ENCODE results near the gene IL1B. TPM values are rescaled to one million over a fixed set of nuclear protein-coding genes. Genes with fewer than 3 reads are reported as not detected.

The IL1B gene
- total and polyA plus RNA-seq, 2 donors (not counting 3 experiments of a cell fraction or from before 2014, with no cell fraction given) = 0.25 TPM; not detected in 1

DNA sequence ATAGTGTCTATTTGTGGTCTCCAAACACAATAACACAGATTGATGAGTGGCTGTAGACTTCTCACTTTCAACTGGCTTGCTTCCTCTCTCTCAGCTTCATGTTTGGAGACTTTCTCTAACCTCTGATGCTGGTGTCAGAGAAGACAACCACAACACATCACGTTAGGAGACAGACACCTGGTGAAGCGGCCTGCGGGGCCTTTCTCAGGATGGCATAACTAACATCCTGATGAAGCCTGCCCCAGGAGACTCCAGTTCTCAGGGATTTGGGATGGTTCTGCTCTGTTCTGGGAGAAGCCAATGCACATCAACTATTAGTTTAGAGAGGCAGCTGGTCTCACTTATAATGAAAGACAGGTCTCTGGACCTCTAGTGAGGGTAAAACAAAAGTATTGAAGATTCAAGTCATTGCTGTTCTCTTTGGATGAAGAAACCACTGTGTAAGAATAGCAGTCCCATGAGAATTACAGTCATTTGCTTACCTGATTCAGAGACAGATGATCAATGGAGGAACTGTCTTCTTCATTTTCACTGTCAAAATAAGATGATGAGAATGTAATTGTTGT is 54.3 kb downstream of the IL1B start:
- no peaks in the 10 kb centered on the region for H4K20me1 ChIP-seq (replicated peaks; ENCODE audit: control insufficient read depth, extremely low read depth, insufficient read depth, low read length)
- BruUV-seq (replicated peaks) = no TSS peak
- TF ChIP-seq, protein P1, sequence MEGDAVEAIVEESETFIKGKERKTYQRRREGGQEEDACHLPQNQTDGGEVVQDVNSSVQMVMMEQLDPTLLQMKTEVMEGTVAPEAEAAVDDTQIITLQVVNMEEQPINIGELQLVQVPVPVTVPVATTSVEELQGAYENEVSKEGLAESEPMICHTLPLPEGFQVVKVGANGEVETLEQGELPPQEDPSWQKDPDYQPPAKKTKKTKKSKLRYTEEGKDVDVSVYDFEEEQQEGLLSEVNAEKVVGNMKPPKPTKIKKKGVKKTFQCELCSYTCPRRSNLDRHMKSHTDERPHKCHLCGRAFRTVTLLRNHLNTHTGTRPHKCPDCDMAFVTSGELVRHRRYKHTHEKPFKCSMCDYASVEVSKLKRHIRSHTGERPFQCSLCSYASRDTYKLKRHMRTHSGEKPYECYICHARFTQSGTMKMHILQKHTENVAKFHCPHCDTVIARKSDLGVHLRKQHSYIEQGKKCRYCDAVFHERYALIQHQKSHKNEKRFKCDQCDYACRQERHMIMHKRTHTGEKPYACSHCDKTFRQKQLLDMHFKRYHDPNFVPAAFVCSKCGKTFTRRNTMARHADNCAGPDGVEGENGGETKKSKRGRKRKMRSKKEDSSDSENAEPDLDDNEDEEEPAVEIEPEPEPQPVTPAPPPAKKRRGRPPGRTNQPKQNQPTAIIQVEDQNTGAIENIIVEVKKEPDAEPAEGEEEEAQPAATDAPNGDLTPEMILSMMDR (IDR thresholded peaks at IDR 0.05; ENCODE audit: extremely low read depth in 1 of 2, insufficient read depth in 1 of 2, low read depth in 1 of 2, low read length in 2 of 2) = no peak
- TF ChIP-seq POLR2A (IDR thresholded peaks at IDR 0.05; ENCODE audit: low read depth, low read length) = no peak
- TF ChIP-seq EZH2 (IDR thresholded peaks at IDR 0.05; ENCODE audit: borderline replicate concordance, low read depth, low read length, severe bottlenecking) = no peak
- TF ChIP-seq JUN (IDR thresholded peaks at IDR 0.05; ENCODE audit: borderline replicate concordance, insufficient read depth, insufficient read length, low read depth) = no peak
- TF ChIP-seq FOS (IDR thresholded peaks at IDR 0.05; ENCODE audit: borderline replicate concordance, insufficient read depth, low read length) = no peak
- no peak for TF ChIP-seq GATA2 (IDR thresholded peaks at IDR 0.05; ENCODE audit: insufficient read depth, insufficient read length, low read depth, low read length)
- TF ChIP-seq MYC (IDR thresholded peaks at IDR 0.05; ENCODE audit: low read depth, low read length) = no peak
- TF ChIP-seq, protein P2, sequence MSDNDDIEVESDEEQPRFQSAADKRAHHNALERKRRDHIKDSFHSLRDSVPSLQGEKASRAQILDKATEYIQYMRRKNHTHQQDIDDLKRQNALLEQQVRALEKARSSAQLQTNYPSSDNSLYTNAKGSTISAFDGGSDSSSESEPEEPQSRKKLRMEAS (IDR thresholded peaks at IDR 0.05; ENCODE audit: insufficient read depth, insufficient read length) = no peak
- no peak for TF ChIP-seq POLR2AphosphoS5 (IDR thresholded peaks at IDR 0.05; ENCODE audit: insufficient read depth, low read depth, low read length)
- POLR2A ChIA-PET = no interaction called here
- H3K27ac ChIP-seq (ENCODE audit: insufficient read depth, low read depth, low read length) = no peak overlapping the region
- peaks cover 33% of the 10 kb centered on the region for H3K4me1 ChIP-seq (ENCODE audit: control insufficient read depth, extremely low read depth, insufficient read depth, low read length)
- no peak overlapping the region for H3K9ac ChIP-seq (replicated peaks; ENCODE audit: extremely low read depth, insufficient read depth, low read length)
- H3K27me3 ChIP-seq (ENCODE audit: control insufficient read depth in 2 of 2, insufficient read depth in 2 of 2, low read length in 2 of 2) = no peaks in the 10 kb centered on the region
- H3K9me3 ChIP-seq (replicated peaks; ENCODE audit: control insufficient read depth, insufficient read depth, low read length) = no peaks in the 10 kb centered on the region
- no peak overlapping the region for H3K4me2 ChIP-seq (ENCODE audit: insufficient read depth, low read length)
- H3K9me1 ChIP-seq (replicated peaks; ENCODE audit: control insufficient read depth, extremely low read depth, insufficient read depth, low read length) = no peaks in the 10 kb centered on the region
- CTCF ChIA-PET = interaction anchor here (0.9 to 3.6 kb wide), 6 partner anchors 8 to 160 kb away, joined by 3 to 12 read pairs (median 4); no protein-coding TSS in a partner anchor
- dilution Hi-C loops (cut with MboI; ENCODE audit: extremely low pct_ligation_motif_present, low sequenced_read_pairs) (no loop called here), intact Hi-C loops (cut with micrococcal nuclease) (no loop called here)
- FAIRE-seq (no peak), DNase-seq (ENCODE audit: low read depth, low spot score) (no peak)
- H3K36me3 ChIP-seq (ENCODE audit: control insufficient read depth in 2 of 2, extremely low read depth in 1 of 2, insufficient read depth in 2 of 2, low read length in 2 of 2) = no peaks in the 10 kb centered on the region
- H3K79me2 ChIP-seq (ENCODE audit: control insufficient read depth, insufficient read depth, low read length) = no peaks in the 10 kb centered on the region
- no peak overlapping the region for H3K4me3 ChIP-seq (replicated peaks in 1 of 3; ENCODE audit: insufficient read depth in 1 of 3, low read depth in 1 of 3, low read length in 3 of 3)
- H2AFZ ChIP-seq (ENCODE audit: low read depth, low read length) = no peak overlapping the region

Other genes starting within 250 kb of the IL1B start
- 141 and 149 TPM in 2 replicates for gene SLC20A1, start 190.8 kb downstream of the IL1B start, total RNA-seq
- 47.0 and 52.7 TPM in 2 replicates for gene SLC20A1, start 190.8 kb downstream of the IL1B start, polyA plus RNA-seq
- not detected in 2 replicates for gene NT5DC4, start 115.8 kb downstream of the IL1B start, total RNA-seq
- not detected in 2 replicates for gene NT5DC4, start 115.8 kb downstream of the IL1B start, polyA plus RNA-seq
- gene CKAP2L, start 72.2 kb downstream of the IL1B start, total RNA-seq = 25.2 and 30.7 TPM in 2 replicates
- 2.3 and 3.4 TPM in 2 replicates for gene CKAP2L, start 72.2 kb downstream of the IL1B start, polyA plus RNA-seq
- 0.99 and 1.4 TPM in 2 replicates for gene IL1A, start 52.3 kb downstream of the IL1B start, total RNA-seq
- 0.25 and 0.29 TPM in 2 replicates for gene IL1A, start 52.3 kb downstream of the IL1B start, polyA plus RNA-seq
- not detected in 2 replicates for gene IL37, start 74.4 kb upstream of the IL1B start, total RNA-seq
- gene IL37, start 74.4 kb upstream of the IL1B start, polyA plus RNA-seq = not detected in 2 replicates
- gene IL36G, start 141.2 kb upstream of the IL1B start, total RNA-seq = not detected in 2 replicates
- not detected in 2 replicates for gene IL36G, start 141.2 kb upstream of the IL1B start, polyA plus RNA-seq
- not detected in 2 replicates for gene IL36A, start 168.7 kb upstream of the IL1B start, total RNA-seq
- not detected in 2 replicates for gene IL36A, start 168.7 kb upstream of the IL1B start, polyA plus RNA-seq
- gene IL36B, start 216.1 kb upstream of the IL1B start, total RNA-seq = not detected in 2 replicates
- not detected in 2 replicates for gene IL36B, start 216.1 kb upstream of the IL1B start, polyA plus RNA-seq
- gene IL36RN, start 222.4 kb upstream of the IL1B start, total RNA-seq = not detected in 2 replicates
- not detected in 2 replicates for gene IL36RN, start 222.4 kb upstream of the IL1B start, polyA plus RNA-seq
- gene IL1F10, start 231.2 kb upstream of the IL1B start, total RNA-seq = not detected in 2 replicates
- gene IL1F10, start 231.2 kb upstream of the IL1B start, polyA plus RNA-seq = not detected in 2 replicates